Endothelial cell of umbilical vein (primary cell): ENCODE measurements around the gene ANG. TPM values are rescaled to one million over a fixed set of nuclear protein-coding genes. Genes with fewer than 3 reads are reported as not detected.

Experiments used
- BruUV-seq: library from RNA; stranded (reverse); fragments of 400-500 nt; replicated peaks from 2 replicates; lab custom pipeline; 2021; lab: Mats Ljungman, UMichigan
- CTCF ChIA-PET: fragments of 300-600, 350-600 bp; sonication (Branson Sonifier 250); formaldehyde crosslinking; loops from one replicate; lab custom pipeline; 2021; ENCODE audit warnings: antibody characterized with exemption, inconsistent platforms; lab: Charles Lee
- POLR2A ChIA-PET: fragments of 300-600, 350-600 bp; sonication (Branson Sonifier 250); formaldehyde crosslinking; loops from one replicate; lab custom pipeline; 2021; ENCODE audit warnings: antibody characterized with exemption, inconsistent platforms; lab: Charles Lee
- DNase-seq: peaks from one replicate; pipeline ENCODE4 v3.0.0-alpha.2; 2011; ENCODE audit warnings: low read depth, low spot score
- FAIRE-seq: peaks from 2 replicates; lab custom pipeline; 2011; peaks lifted over from hg19 to GRCh38; lab: Jason Lieb, UNC
- H2AFZ ChIP-seq: 2 replicates; pipeline ENCODE4 v1.6.0; 2012; ENCODE audit warnings: low read depth, low read length, control low read depth, inconsistent platforms
- H3K27ac ChIP-seq: 2 replicates; pipeline ENCODE4 v1.5.1; 2011; ENCODE audit warnings: low read depth, mild to moderate bottlenecking, control low read depth, low read length, moderate library complexity; ENCODE audit not compliant: insufficient read depth
- H3K27me3 ChIP-seq, 2 experiments: 2 replicates each; pipeline versions ENCODE4 v1.6.0 to v1.6.1; 2011; ENCODE audit warnings: low read length in 2 of 2, mixed read lengths in 1 of 2; ENCODE audit not compliant: control insufficient read depth in 2 of 2, insufficient read depth in 2 of 2
- H3K36me3 ChIP-seq, 2 experiments: 2 replicates in 1 of 2; 3 replicates in 1 of 2; pipeline ENCODE4 v1.5.1; 2011; ENCODE audit warnings: low read length in 2 of 2, mild to moderate bottlenecking in 1 of 2, moderate library complexity in 1 of 2; ENCODE audit not compliant: control insufficient read depth in 2 of 2, insufficient read depth in 2 of 2; ENCODE audit errors: extremely low read depth in 1 of 2
- H3K4me1 ChIP-seq: 3 replicates; pipeline ENCODE4 v1.5.1; 2011; ENCODE audit warnings: mild to moderate bottlenecking, low read length; ENCODE audit not compliant: control insufficient read depth, insufficient read depth; ENCODE audit errors: extremely low read depth
- H3K4me2 ChIP-seq: 2 replicates; pipeline ENCODE4 v1.6.1; 2011; ENCODE audit warnings: low read length, control low read depth, mixed read lengths; ENCODE audit not compliant: insufficient read depth
- H3K4me3 ChIP-seq, 3 experiments: fragments of 200-600 bp in 1 of 3; sonication (generic), shearing (Covaris generic) in 1 of 3; replicated peaks in 1 of 3; 2 replicates each; pipeline ENCODE4 v1.5.1; 2011 to 2016; ENCODE audit warnings: control low read depth in 3 of 3, low read length in 3 of 3, mild to moderate bottlenecking in 2 of 3, inconsistent platforms in 1 of 3, low read depth in 1 of 3, moderate library complexity in 1 of 3; ENCODE audit not compliant: insufficient read depth in 1 of 3
- H3K79me2 ChIP-seq: 2 replicates; pipeline ENCODE4 v1.6.0; 2012; ENCODE audit warnings: low read length, inconsistent platforms; ENCODE audit not compliant: control insufficient read depth, insufficient read depth
- H3K9ac ChIP-seq: replicated peaks from 2 replicates; pipeline ENCODE3; 2011; ENCODE audit warnings: low read length, control low read depth; ENCODE audit not compliant: insufficient read depth; ENCODE audit errors: extremely low read depth
- H3K9me1 ChIP-seq: replicated peaks from 3 replicates; pipeline ENCODE4 v1.6.0; 2011; ENCODE audit warnings: mild to moderate bottlenecking, low read length; ENCODE audit not compliant: control insufficient read depth, insufficient read depth; ENCODE audit errors: extremely low read depth
- H3K9me3 ChIP-seq: replicated peaks from 2 replicates; pipeline ENCODE4 v1.5.1; 2012; ENCODE audit warnings: low read length, inconsistent platforms; ENCODE audit not compliant: control insufficient read depth, insufficient read depth
- H4K20me1 ChIP-seq: replicated peaks from 2 replicates; pipeline ENCODE3; 2011; ENCODE audit warnings: mild to moderate bottlenecking, low read length; ENCODE audit not compliant: control insufficient read depth, insufficient read depth; ENCODE audit errors: extremely low read depth
- EZH2 ChIP-seq: IDR thresholded peaks from 2 replicates; pipeline ENCODE4 v1.6.1; 2012; ENCODE audit warnings: borderline replicate concordance, low read depth, mild to moderate bottlenecking, moderate library complexity, low read length, inconsistent platforms; ENCODE audit not compliant: severe bottlenecking
- FOS ChIP-seq: IDR thresholded peaks from 2 replicates; pipeline ENCODE4 v1.6.1; 2011; ENCODE audit warnings: mild to moderate bottlenecking, low read length, moderate library complexity, borderline replicate concordance; ENCODE audit not compliant: insufficient read depth
- GATA2 ChIP-seq: IDR thresholded peaks from 2 replicates; pipeline ENCODE4 v1.7.0; 2011; ENCODE audit warnings: low read depth, mild to moderate bottlenecking, moderate library complexity, mixed read lengths, low read length; ENCODE audit not compliant: insufficient read length, insufficient read depth
- MYC ChIP-seq: IDR thresholded peaks from one replicate; pipeline ENCODE4 v1.6.1; 2011; ENCODE audit warnings: mild to moderate bottlenecking, low read depth, low read length
- POLR2A ChIP-seq: IDR thresholded peaks from 2 replicates; pipeline ENCODE4 v1.6.1; 2012; ENCODE audit warnings: low read depth, mild to moderate bottlenecking, control low read depth, low read length
- dilution Hi-C: fragments of 300-500 bp; cut with MboI; formaldehyde crosslinking; loops from one replicate; pipeline ENCODE4 v1.15.0; 2019; ENCODE audit warnings: low sequenced_read_pairs; ENCODE audit not compliant: extremely low pct_ligation_motif_present
- intact Hi-C: fragments of 100-400 bp; cut with micrococcal nuclease; formaldehyde crosslinking; loops from one replicate; pipeline ENCODE4 v1.10.0; 2022
- polyA plus RNA-seq, 4 experiments: library from polyadenylated mRNA; depleted of rRNA in 3 of 4; stranded (reverse) in 3 of 4; unstranded in 1 of 4; fragments of >200 nt; gene quantifications; 2 replicates each; pipeline versions ENCODE4 v1.2.1 to v1.2.3, GENCODE V29; 2011 to 2012; ENCODE audit warnings: missing spikeins in 1 of 4
- total RNA-seq: library from RNA; stranded (reverse); gene quantifications from 2 replicates; pipeline ENCODE4 v1.2.3, GENCODE V29; 2021
- TF ChIP-seq, protein P1 (sequence below): IDR thresholded peaks from 2 replicates; pipeline ENCODE4 v1.6.1; 2011; ENCODE audit not compliant: insufficient read depth, insufficient read length
- TF ChIP-seq, protein P2 (sequence below), 2 donors: IDR thresholded peaks; 1 replicate in 1 of 2; 2 replicates in 1 of 2; pipeline ENCODE4 v1.5.1; 2011; ENCODE audit warnings: low read length in 2 of 2, mild to moderate bottlenecking in 2 of 2, moderate library complexity in 2 of 2, control low read depth in 1 of 2, inconsistent platforms in 1 of 2, low read depth in 1 of 2; ENCODE audit not compliant: insufficient read depth in 1 of 2; ENCODE audit errors: extremely low read depth in 1 of 2

The ANG gene
- total and polyA plus RNA-seq, 2 donors (not counting 3 experiments of a cell fraction or from before 2014, with no cell fraction given), result 6.2 to 11.2 TPM

DNA sequence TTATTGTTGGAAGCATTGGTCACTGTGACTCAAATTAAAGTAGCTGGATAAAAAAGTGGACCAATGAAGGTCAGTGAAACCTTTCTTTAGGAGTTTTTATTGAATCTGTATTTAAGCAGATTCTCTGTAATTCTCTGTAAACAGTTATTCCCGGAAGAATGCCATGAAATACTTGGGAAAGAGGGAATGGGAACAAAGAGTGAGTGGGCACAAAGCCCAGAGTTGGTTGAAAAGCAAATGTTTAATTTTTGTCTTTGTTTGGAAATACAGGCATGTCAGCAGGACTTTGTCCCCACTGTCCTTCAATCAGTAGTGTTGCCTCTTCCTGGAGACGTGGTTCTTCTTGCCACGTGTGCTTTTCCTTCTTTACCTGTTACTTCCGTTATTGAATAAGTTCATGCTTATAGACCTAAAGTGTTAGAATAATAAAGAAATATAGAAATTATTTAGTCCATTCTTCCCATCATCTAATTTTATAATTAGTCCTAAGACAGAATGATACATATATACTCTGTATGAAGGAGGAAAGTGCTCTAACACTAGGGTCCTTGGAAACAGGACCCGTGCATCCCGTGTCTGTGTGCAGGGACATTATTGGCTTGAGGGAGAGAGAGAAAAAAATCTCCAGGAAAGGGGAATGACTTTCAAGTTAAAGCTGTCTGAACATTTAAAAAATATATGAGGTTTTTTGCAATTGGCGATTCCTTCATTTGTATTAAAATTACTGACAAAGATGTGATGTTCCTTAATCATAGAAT, 2.0 kb upstream of the ANG start:
- H4K20me1 ChIP-seq, result no peaks in the 10 kb centered on the region
- DNase-seq (no peak), FAIRE-seq (no peak)
- dilution Hi-C loops (no loop called here), intact Hi-C loops (no loop called here)
- no peak overlapping the region for H3K4me3 ChIP-seq
- no peak overlapping the region for H3K9ac ChIP-seq
- H3K4me1 ChIP-seq, result peaks cover 21% of the 10 kb centered on the region
- H3K9me3 ChIP-seq, result no peaks in the 10 kb centered on the region
- H3K27ac ChIP-seq, result no peak overlapping the region
- H2AFZ ChIP-seq, result no peak overlapping the region
- no peaks in the 10 kb centered on the region for H3K27me3 ChIP-seq
- TF ChIP-seq, protein P1, sequence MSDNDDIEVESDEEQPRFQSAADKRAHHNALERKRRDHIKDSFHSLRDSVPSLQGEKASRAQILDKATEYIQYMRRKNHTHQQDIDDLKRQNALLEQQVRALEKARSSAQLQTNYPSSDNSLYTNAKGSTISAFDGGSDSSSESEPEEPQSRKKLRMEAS, result no peak
- no peak for TF ChIP-seq FOS
- no peak for TF ChIP-seq POLR2A
- no peak for TF ChIP-seq MYC
- TF ChIP-seq, protein P2, sequence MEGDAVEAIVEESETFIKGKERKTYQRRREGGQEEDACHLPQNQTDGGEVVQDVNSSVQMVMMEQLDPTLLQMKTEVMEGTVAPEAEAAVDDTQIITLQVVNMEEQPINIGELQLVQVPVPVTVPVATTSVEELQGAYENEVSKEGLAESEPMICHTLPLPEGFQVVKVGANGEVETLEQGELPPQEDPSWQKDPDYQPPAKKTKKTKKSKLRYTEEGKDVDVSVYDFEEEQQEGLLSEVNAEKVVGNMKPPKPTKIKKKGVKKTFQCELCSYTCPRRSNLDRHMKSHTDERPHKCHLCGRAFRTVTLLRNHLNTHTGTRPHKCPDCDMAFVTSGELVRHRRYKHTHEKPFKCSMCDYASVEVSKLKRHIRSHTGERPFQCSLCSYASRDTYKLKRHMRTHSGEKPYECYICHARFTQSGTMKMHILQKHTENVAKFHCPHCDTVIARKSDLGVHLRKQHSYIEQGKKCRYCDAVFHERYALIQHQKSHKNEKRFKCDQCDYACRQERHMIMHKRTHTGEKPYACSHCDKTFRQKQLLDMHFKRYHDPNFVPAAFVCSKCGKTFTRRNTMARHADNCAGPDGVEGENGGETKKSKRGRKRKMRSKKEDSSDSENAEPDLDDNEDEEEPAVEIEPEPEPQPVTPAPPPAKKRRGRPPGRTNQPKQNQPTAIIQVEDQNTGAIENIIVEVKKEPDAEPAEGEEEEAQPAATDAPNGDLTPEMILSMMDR (IDR thresholded peaks at IDR 0.05; ENCODE audit: extremely low read depth in 1 of 2, insufficient read depth in 1 of 2, low read depth in 1 of 2, low read length in 2 of 2), result no peak
- no peak for TF ChIP-seq GATA2
- TF ChIP-seq EZH2, result no peak
- H3K36me3 ChIP-seq, result no peaks in the 10 kb centered on the region
- H3K9me1 ChIP-seq, result no peaks in the 10 kb centered on the region
- no TSS peak for BruUV-seq
- H3K79me2 ChIP-seq, result no peaks in the 10 kb centered on the region
- CTCF ChIA-PET, result no interaction called here
- POLR2A ChIA-PET, result interaction anchor here (0.6 kb wide), 1 partner anchor 46 kb away, joined by 4 read pairs; no protein-coding TSS in a partner anchor
- H3K4me2 ChIP-seq, result no peak overlapping the region
